Forelimb muscle (tissue), 1 donor: ENCODE measurements around the gene PTRHD1. TPM values are rescaled to one million over a fixed set of nuclear protein-coding genes. Genes with fewer than 3 reads are reported as not detected.
"Not testable (repeated sequence)": the region's sequence is repeated elsewhere in the genome, so short reads cannot be mapped to it uniquely, and the experiment has no call there.

Experiments
- DNase-seq: peaks from one replicate; pipeline ENCODE4 v3.0.0-alpha.2; 2013; ENCODE audit warnings: low read depth
- polyA plus RNA-seq: library from polyadenylated mRNA; unstranded; fragments of 120-200 nt; gene quantifications from one replicate; pipeline ENCODE4 v1.2.1, GENCODE V29; 2013; ENCODE audit not compliant: insufficient read length

The PTRHD1 gene
- 43.7 TPM for polyA plus RNA-seq

GRCh38 chr2:24792874-24793760 is at the start of gene PTRHD1, which contains the start of gene CENPO:
PTRHD1 (minus strand) TSS chr2:24793391; CDS start chr2:24793377, 14 bp downstream.
CENPO (plus strand) TSS chr2:24793425; CDS start chr2:24793920, 495 bp downstream.
- DNase-seq = peak; percentile 94

- no peak for DNase-seq
Measured at GRCh38 chr2:24842081-24843050, 49.2 kb upstream of the PTRHD1 start.

- no peak for DNase-seq
Measured at GRCh38 chr2:24840962-24841945, 48.1 kb upstream of the PTRHD1 start.

- no peak for DNase-seq
Measured at GRCh38 chr2:24840164-24840869, 47.1 kb upstream of the PTRHD1 start.

GRCh38 chr2:24839729-24840128 is 46.5 kb upstream of the PTRHD1 start:
- no peak for DNase-seq

GRCh38 chr2:24838541-24838940 is 45.4 kb upstream of the PTRHD1 start:
- DNase-seq = no peak

- no peak for DNase-seq
Measured at GRCh38 chr2:24837996-24838513, 44.9 kb upstream of the PTRHD1 start.

GRCh38 chr2:24836706-24837105 is 43.5 kb upstream of the PTRHD1 start:
- DNase-seq = no peak

GRCh38 chr2:24836206-24836605 is 43.0 kb upstream of the PTRHD1 start:
- DNase-seq = no peak

- not testable (repeated sequence) for DNase-seq
Measured at GRCh38 chr2:24835411-24835810, 42.2 kb upstream of the PTRHD1 start.

GRCh38 chr2:24834733-24835395 is 41.7 kb upstream of the PTRHD1 start:
- DNase-seq = no peak

- no peak for DNase-seq
Measured at GRCh38 chr2:24833821-24834732, 40.9 kb upstream of the PTRHD1 start.

GRCh38 chr2:24832931-24833701 is 39.9 kb upstream of the PTRHD1 start:
- DNase-seq = no peak

GRCh38 chr2:24832521-24832920 is 39.3 kb upstream of the PTRHD1 start:
- no peak for DNase-seq

- no peak for DNase-seq
Measured at GRCh38 chr2:24832073-24832461, 38.9 kb upstream of the PTRHD1 start.

- DNase-seq = no peak
Measured at GRCh38 chr2:24831221-24832072, 38.3 kb upstream of the PTRHD1 start.

GRCh38 chr2:24830786-24831185 is 37.6 kb upstream of the PTRHD1 start:
- no peak for DNase-seq
